GM10266 (cell line): Measurements from ENCODE around the gene SFT2D2.

Experiments
- DNase-seq: peaks from one replicate; pipeline ENCODE4 v3.0.0; 2012; ENCODE audit errors: extremely low spot score
- TF ChIP-seq, protein P1 (sequence below): IDR thresholded peaks from 2 replicates; pipeline ENCODE4 v1.5.1; 2012; ENCODE audit warnings: mild to moderate bottlenecking, low read depth; ENCODE audit not compliant: control insufficient read depth, insufficient read depth; ENCODE audit errors: missing control alignments

Gene SFT2D2

DNA sequence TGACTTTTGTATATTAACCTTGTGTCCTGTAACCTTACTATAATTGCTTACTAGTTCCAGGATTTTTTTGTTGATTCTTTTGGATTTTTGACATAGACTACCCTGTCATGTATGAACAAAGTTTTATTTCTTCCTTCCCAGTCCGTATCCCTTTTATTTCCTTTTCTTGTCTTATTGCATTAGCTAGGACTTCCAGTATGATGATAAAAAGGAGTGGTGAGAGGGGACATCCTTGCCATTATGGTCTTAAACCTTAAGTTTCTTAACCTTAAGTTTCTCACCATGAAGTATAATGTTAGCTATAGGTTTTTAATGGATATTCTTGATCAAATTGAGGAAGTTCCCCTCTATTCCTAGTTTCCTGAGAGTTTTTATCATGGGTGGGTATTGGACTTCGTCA lies 30.4 kb downstream of the SFT2D2 start:
- no peak for DNase-seq
- TF ChIP-seq, protein P1, sequence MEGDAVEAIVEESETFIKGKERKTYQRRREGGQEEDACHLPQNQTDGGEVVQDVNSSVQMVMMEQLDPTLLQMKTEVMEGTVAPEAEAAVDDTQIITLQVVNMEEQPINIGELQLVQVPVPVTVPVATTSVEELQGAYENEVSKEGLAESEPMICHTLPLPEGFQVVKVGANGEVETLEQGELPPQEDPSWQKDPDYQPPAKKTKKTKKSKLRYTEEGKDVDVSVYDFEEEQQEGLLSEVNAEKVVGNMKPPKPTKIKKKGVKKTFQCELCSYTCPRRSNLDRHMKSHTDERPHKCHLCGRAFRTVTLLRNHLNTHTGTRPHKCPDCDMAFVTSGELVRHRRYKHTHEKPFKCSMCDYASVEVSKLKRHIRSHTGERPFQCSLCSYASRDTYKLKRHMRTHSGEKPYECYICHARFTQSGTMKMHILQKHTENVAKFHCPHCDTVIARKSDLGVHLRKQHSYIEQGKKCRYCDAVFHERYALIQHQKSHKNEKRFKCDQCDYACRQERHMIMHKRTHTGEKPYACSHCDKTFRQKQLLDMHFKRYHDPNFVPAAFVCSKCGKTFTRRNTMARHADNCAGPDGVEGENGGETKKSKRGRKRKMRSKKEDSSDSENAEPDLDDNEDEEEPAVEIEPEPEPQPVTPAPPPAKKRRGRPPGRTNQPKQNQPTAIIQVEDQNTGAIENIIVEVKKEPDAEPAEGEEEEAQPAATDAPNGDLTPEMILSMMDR = no peak

DNA sequence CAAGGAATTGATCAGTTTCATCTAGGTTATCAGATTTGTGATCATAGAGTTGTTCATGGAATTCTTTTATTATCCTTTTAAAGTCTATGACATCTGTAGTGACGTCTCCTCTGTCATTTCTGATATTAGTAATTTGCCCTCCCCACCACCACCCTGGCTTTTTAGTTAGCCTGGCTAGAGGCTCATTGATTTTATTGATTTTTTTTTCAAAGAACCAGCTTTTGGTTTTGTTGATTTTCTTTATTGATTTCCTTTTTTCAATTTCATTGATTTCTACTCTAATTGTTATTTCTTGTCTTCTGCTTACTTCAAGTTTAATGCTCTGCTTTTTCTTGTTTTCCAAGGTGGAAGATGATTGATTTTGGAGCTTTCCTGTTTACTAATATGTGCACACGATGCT lies 31.6 kb downstream of the SFT2D2 start:
- TF ChIP-seq, protein P1 = no peak
- DNase-seq = no peak

DNA sequence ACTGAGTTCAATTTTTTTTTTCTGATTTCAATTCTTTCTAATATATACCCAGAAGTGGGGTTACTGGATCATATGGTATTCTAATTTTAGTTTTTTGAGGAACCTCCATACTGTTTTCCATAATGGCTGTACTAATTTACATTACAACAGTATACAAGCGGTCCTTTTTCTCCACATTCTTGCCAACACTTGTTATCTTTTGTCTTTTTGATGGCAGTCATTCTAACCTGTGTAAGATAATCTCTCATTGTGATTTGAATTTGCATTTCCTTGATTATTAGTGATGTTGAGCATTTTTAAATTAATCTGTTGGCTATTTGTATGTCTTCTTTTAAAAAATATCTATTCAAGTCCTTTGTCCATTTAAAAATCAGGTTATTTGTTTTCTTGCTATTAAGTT lies 33.8 kb downstream of the SFT2D2 start:
- TF ChIP-seq, protein P1 = no peak
- DNase-seq = no peak

DNA sequence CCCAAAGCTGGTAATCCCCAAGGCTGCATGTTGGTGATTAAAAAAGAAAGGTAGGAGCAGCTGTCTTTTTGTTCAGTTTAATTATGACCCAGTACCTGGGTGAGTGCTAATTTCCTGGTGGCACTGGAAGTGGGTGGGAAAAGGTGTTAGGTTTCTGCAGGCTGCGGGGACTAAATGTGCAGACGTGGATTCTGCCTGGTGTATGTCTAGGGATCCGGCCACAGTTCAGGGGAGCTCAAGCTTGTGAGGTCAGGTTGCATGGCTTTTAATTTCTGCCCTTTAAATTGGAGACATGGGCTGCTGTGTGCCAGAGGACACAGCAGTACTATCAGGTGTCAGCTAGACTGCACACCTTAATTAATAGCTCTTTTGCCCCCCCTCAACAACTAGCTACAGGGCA lies 34.6 kb downstream of the SFT2D2 start:
- no peak for DNase-seq
- TF ChIP-seq, protein P1 = no peak

DNA sequence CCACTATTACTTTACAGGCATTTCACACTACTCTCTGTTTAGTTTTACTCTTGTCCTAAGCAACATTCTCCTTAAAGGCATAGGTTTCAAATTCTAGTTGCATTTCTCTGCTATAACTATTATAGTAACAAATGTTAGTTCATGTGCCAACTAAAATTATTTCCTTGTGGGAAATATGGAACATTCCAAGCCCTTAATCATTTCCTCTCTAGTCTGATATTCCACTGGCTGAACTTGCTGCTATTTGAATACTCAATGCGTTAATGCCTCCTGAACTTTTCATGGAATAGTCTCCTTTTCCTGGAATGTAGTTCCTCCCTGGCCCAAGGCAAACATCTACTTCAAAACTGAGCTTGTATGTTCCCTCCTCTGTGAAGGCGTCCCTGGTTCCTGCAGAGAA lies 35.6 kb downstream of the SFT2D2 start:
- TF ChIP-seq, protein P1 = no peak
- DNase-seq = no peak

DNA sequence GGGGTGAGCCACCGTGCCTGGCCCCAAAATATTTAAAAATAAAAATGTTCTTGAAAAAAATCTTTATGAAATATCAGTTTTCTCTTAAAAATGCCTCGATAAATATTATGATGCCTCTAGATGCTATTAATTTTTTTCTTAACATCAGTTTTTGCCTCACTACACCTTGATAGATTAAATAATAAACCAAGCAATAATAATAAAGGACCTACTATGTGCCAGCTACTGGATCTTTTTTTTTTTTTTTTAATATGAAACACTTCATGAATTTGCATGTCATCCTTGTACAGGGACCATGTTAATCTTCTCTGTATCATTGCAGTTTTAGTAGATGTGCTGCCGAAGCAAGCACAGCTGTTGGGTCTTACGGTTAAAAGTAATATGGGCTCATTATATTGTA lies 37.3 kb downstream of the SFT2D2 start:
- TF ChIP-seq, protein P1 = no peak
- DNase-seq = no peak

DNA sequence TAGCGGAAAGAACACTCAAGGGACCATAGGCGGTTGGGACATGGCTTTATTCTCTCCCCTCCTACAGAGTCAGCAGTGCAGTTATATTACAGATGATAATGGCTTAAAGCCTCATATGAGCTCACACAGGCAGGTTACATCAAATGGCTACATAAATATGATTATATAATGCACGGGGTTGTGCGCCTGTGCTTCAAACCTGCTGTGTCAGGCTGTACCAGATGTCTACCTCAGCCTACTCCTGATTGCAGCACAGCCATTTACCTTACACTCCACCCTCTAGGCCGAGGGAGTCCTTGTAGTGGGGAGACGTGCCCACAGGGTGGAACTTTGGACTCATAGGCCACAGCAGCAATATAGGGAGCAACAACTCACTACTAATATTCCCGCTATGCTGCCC lies 38.5 kb downstream of the SFT2D2 start:
- no peak for DNase-seq
- TF ChIP-seq, protein P1 = no peak
